OCI-LY1 (cell line): ENCODE results near the gene FLAD1.
A peak's percentile ranks its signal among the peaks of the same experiment; 100 is the strongest.

ENCODE experiments used
- H2AFZ ChIP-seq: fragments of 200-600 bp; sonication (generic), shearing (Covaris generic); 2 replicates; pipeline ENCODE4 v1.6.0; 2014; ENCODE audit warnings: antibody characterized with exemption, mild to moderate bottlenecking, low read length
- H3F3A ChIP-seq: fragments of 200-600 bp; sonication (generic), shearing (Covaris generic); 2 replicates; pipeline ENCODE4 v1.6.0; 2014; ENCODE audit warnings: mild to moderate bottlenecking, antibody characterized with exemption, low read length, moderate library complexity; ENCODE audit not compliant: insufficient read depth
- H3K27ac ChIP-seq: fragments of 200-600 bp; sonication (generic); 2 replicates; pipeline ENCODE4 v1.5.1; 2014; ENCODE audit warnings: low read length, mixed run types, mild to moderate bottlenecking, low read depth; ENCODE audit not compliant: poor library complexity, severe bottlenecking
- H3K27me3 ChIP-seq: fragments of 200-600 bp; sonication (generic); 2 replicates; pipeline ENCODE4 v1.6.0; 2014; ENCODE audit warnings: antibody characterized with exemption, mild to moderate bottlenecking, low read length, moderate library complexity; ENCODE audit not compliant: insufficient read depth
- H3K36me3 ChIP-seq: fragments of 200-600 bp; sonication (generic); 2 replicates; pipeline ENCODE4 v1.6.1; 2014; ENCODE audit warnings: mild to moderate bottlenecking, antibody characterized with exemption, low read length, moderate library complexity, mixed read lengths; ENCODE audit not compliant: insufficient read depth
- H3K4me1 ChIP-seq: fragments of 200-600 bp; sonication (generic); 2 replicates; pipeline ENCODE4 v1.5.1; 2014; ENCODE audit warnings: mild to moderate bottlenecking, low read length, moderate library complexity; ENCODE audit not compliant: insufficient read depth, severe bottlenecking
- H3K4me2 ChIP-seq: fragments of 200-600 bp; sonication (generic), shearing (Covaris generic); 2 replicates; pipeline ENCODE4 v1.6.1; 2014; ENCODE audit warnings: low read length
- H3K4me3 ChIP-seq: fragments of 200-600 bp; sonication (generic); 2 replicates; pipeline ENCODE4 v1.5.1; 2014; ENCODE audit warnings: low read length, low read depth, mild to moderate bottlenecking, mixed read lengths; ENCODE audit not compliant: poor library complexity, severe bottlenecking
- H3K79me2 ChIP-seq: fragments of 200-600 bp; shearing (Covaris generic); 2 replicates; pipeline ENCODE4 v1.6.1; 2016; ENCODE audit warnings: mixed run types, low read length, mixed read lengths; ENCODE audit not compliant: insufficient read depth
- H3K9ac ChIP-seq: fragments of 200-600 bp; sonication (generic), shearing (Covaris generic); 2 replicates; pipeline ENCODE4 v1.6.1; 2014; ENCODE audit warnings: mild to moderate bottlenecking, low read length, mixed read lengths
- H3K9me2 ChIP-seq: fragments of 200-600 bp; sonication (generic), shearing (Covaris generic); 2 replicates; pipeline ENCODE4 v1.6.1; 2014; ENCODE audit warnings: low read depth, mild to moderate bottlenecking, low read length, mixed read lengths
- H3K9me3 ChIP-seq: fragments of 200-600 bp; shearing (Covaris generic); 2 replicates; pipeline ENCODE4 v1.6.1; 2014; ENCODE audit warnings: low read length, mixed read lengths
- H4K20me1 ChIP-seq: fragments of 200-600 bp; sonication (generic), shearing (Covaris generic); 2 replicates; pipeline ENCODE4 v1.6.0; 2016; ENCODE audit warnings: mild to moderate bottlenecking, low read length; ENCODE audit not compliant: insufficient read depth
- EZH2 ChIP-seq: fragments of 200-600 bp; sonication (generic), shearing (Covaris generic); IDR thresholded peaks from 2 replicates; pipeline ENCODE4 v1.8.0; 2017; ENCODE audit warnings: borderline replicate concordance, mixed run types, mild to moderate bottlenecking, antibody characterized with exemption, low read length, moderate library complexity, mixed read lengths
- TF ChIP-seq, protein P1 (sequence below): fragments of 200-600 bp; sonication (generic), shearing (Covaris generic); IDR thresholded peaks from 2 replicates; pipeline ENCODE4 v1.5.1; 2017; ENCODE audit warnings: mild to moderate bottlenecking, antibody characterized with exemption, low read length, moderate library complexity, mixed read lengths

The FLAD1 gene

DNA sequence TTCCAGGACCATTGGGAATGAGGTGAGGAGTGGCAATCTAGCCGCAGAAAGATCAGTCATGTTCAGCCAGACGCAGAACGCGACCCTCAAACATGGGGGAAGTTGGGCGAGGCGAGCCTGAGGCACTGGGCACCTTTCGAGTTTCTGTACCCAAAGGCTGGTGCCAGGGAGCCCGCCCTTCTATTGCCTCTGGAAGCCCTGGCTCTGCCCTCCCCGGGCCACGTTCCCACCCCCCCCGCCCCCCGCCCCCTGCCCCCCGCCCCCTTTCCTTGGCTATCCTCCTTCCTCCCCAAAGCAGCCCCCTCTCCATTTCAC lies 17.2 kb downstream of the FLAD1 start:
- peaks cover 37% of the 10 kb centered on the region for H3K4me1 ChIP-seq
- no peaks in the 10 kb centered on the region for H3K9me3 ChIP-seq
- H3K36me3 ChIP-seq, result no peaks in the 10 kb centered on the region
- TF ChIP-seq EZH2, result no peak
- TF ChIP-seq, protein P1, sequence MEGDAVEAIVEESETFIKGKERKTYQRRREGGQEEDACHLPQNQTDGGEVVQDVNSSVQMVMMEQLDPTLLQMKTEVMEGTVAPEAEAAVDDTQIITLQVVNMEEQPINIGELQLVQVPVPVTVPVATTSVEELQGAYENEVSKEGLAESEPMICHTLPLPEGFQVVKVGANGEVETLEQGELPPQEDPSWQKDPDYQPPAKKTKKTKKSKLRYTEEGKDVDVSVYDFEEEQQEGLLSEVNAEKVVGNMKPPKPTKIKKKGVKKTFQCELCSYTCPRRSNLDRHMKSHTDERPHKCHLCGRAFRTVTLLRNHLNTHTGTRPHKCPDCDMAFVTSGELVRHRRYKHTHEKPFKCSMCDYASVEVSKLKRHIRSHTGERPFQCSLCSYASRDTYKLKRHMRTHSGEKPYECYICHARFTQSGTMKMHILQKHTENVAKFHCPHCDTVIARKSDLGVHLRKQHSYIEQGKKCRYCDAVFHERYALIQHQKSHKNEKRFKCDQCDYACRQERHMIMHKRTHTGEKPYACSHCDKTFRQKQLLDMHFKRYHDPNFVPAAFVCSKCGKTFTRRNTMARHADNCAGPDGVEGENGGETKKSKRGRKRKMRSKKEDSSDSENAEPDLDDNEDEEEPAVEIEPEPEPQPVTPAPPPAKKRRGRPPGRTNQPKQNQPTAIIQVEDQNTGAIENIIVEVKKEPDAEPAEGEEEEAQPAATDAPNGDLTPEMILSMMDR, result no peak
- H3F3A ChIP-seq, result no peaks in the 10 kb centered on the region
- no peaks in the 10 kb centered on the region for H3K79me2 ChIP-seq
- H3K4me2 ChIP-seq, result peak overlapping the region; percentile 87
- H3K27me3 ChIP-seq, result no peaks in the 10 kb centered on the region
- peak overlapping the region; percentile 91 for H3K27ac ChIP-seq
- H4K20me1 ChIP-seq, result no peaks in the 10 kb centered on the region
- H3K9ac ChIP-seq, result peak overlapping the region; percentile 60
- peak overlapping the region; percentile 72 for H3K4me3 ChIP-seq
- no peak overlapping the region for H2AFZ ChIP-seq
- H3K9me2 ChIP-seq, result no peaks in the 10 kb centered on the region

DNA sequence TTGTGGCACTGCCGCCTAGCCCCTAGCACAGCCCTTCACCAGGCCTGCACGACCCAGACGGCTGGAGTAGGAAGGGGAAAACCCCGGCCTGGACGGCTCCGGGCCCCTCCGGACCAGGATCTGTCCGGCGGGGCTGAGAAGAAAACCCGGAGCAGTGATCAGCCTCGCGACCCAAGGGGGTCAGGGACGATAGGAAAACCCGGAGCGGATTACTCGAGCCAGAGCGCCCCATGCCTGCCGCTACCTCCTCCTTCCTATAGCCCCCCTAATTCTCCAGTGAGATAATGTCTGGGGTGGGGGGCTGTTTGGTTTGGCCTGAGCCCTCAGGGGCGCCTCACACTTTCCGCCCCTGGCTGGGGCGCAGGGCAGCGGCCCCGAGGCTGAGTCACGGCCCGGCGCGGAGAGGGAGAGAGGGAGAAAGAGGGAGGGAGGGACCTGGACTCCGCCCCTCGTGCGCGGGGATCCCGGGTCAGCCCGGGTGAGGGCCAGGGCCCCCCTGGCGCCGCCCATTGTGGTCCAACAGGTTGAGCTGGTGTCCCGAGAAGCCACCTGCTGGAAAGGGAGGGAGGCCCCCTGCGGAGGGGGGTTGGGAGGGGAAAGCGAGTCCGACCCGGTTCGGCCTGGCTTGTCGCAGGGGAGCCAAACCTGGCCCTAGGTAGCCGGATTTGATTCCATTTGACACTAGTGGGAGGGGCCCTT lies 17.7 kb downstream of the FLAD1 start:
- Histone ChIP-seq H3K9me3 (no peaks in the 10 kb centered on the region), H3K4me1 (peaks cover 42% of the 10 kb centered on the region), H3K9me2 (no peaks in the 10 kb centered on the region), H2AFZ (no peak overlapping the region), H3K4me2 (peak overlapping the region; percentile 87), H3K79me2 (no peaks in the 10 kb centered on the region), H4K20me1 (no peaks in the 10 kb centered on the region), H3K27me3 (no peaks in the 10 kb centered on the region), H3K9ac (peak overlapping the region; percentile 61), H3F3A (no peaks in the 10 kb centered on the region), H3K4me3 (peak overlapping the region; percentile 72), H3K36me3 (no peaks in the 10 kb centered on the region), H3K27ac (peak overlapping the region; percentile 83)
- TF ChIP-seq, protein P1, result no peak
- TF ChIP-seq EZH2, result no peak

- Histone ChIP-seq H3K9me2 (no peaks in the 10 kb centered on the region), H3K4me1 (peaks cover 47% of the 10 kb centered on the region), H3K4me3 (peak overlapping the region; percentile 72), H3K9me3 (no peaks in the 10 kb centered on the region), H4K20me1 (no peaks in the 10 kb centered on the region), H3K36me3 (no peaks in the 10 kb centered on the region), H3K27me3 (no peaks in the 10 kb centered on the region), H3K79me2 (no peaks in the 10 kb centered on the region), H3K9ac (peak overlapping the region; percentile 61), H3K27ac (peak overlapping the region; percentile 83), H3K4me2 (peak overlapping the region; percentile 87), H2AFZ (no peak overlapping the region), H3F3A (peaks cover 3% of the 10 kb centered on the region; the same call in 1 of the 2 replicates)
- TF ChIP-seq, protein P1, result no peak
- no peak for TF ChIP-seq EZH2
Measured at GRCh38 chr1:155001425-155001674, 18.2 kb downstream of the FLAD1 start.
